Endothelial cell of umbilical vein (primary cell): ENCODE results near the gene SLCO2A1. TPM values are rescaled to one million over a fixed set of nuclear protein-coding genes. Genes with fewer than 3 reads are reported as not detected.

Experiments
- BruUV-seq: library from RNA; stranded (reverse); fragments of 400-500 nt; replicated peaks from 2 replicates; lab custom pipeline; 2021; lab: Mats Ljungman, UMichigan
- CTCF ChIA-PET: fragments of 300-600, 350-600 bp; sonication (Branson Sonifier 250); formaldehyde crosslinking; loops from one replicate; lab custom pipeline; 2021; ENCODE audit warnings: antibody characterized with exemption, inconsistent platforms; lab: Charles Lee
- POLR2A ChIA-PET: fragments of 300-600, 350-600 bp; sonication (Branson Sonifier 250); formaldehyde crosslinking; loops from one replicate; lab custom pipeline; 2021; ENCODE audit warnings: antibody characterized with exemption, inconsistent platforms; lab: Charles Lee
- DNase-seq: peaks from one replicate; pipeline ENCODE4 v3.0.0-alpha.2; 2011; ENCODE audit warnings: low read depth, low spot score
- FAIRE-seq: peaks from 2 replicates; lab custom pipeline; 2011; peaks lifted over from hg19 to GRCh38; lab: Jason Lieb, UNC
- H2AFZ ChIP-seq: 2 replicates; pipeline ENCODE4 v1.6.0; 2012; ENCODE audit warnings: low read depth, low read length, control low read depth, inconsistent platforms
- H3K27ac ChIP-seq: 2 replicates; pipeline ENCODE4 v1.5.1; 2011; ENCODE audit warnings: low read depth, mild to moderate bottlenecking, control low read depth, low read length, moderate library complexity; ENCODE audit not compliant: insufficient read depth
- H3K27me3 ChIP-seq, 2 experiments: 2 replicates each; pipeline versions ENCODE4 v1.6.0 to v1.6.1; 2011; ENCODE audit warnings: low read length in 2 of 2, mixed read lengths in 1 of 2; ENCODE audit not compliant: control insufficient read depth in 2 of 2, insufficient read depth in 2 of 2
- H3K36me3 ChIP-seq, 2 experiments: 2 replicates in 1 of 2; 3 replicates in 1 of 2; pipeline ENCODE4 v1.5.1; 2011; ENCODE audit warnings: low read length in 2 of 2, mild to moderate bottlenecking in 1 of 2, moderate library complexity in 1 of 2; ENCODE audit not compliant: control insufficient read depth in 2 of 2, insufficient read depth in 2 of 2; ENCODE audit errors: extremely low read depth in 1 of 2
- H3K4me1 ChIP-seq: 3 replicates; pipeline ENCODE4 v1.5.1; 2011; ENCODE audit warnings: mild to moderate bottlenecking, low read length; ENCODE audit not compliant: control insufficient read depth, insufficient read depth; ENCODE audit errors: extremely low read depth
- H3K4me2 ChIP-seq: 2 replicates; pipeline ENCODE4 v1.6.1; 2011; ENCODE audit warnings: low read length, control low read depth, mixed read lengths; ENCODE audit not compliant: insufficient read depth
- H3K4me3 ChIP-seq, 3 experiments: fragments of 200-600 bp in 1 of 3; sonication (generic), shearing (Covaris generic) in 1 of 3; replicated peaks in 1 of 3; 2 replicates each; pipeline ENCODE4 v1.5.1; 2011 to 2016; ENCODE audit warnings: control low read depth in 3 of 3, low read length in 3 of 3, mild to moderate bottlenecking in 2 of 3, inconsistent platforms in 1 of 3, low read depth in 1 of 3, moderate library complexity in 1 of 3; ENCODE audit not compliant: insufficient read depth in 1 of 3
- H3K79me2 ChIP-seq: 2 replicates; pipeline ENCODE4 v1.6.0; 2012; ENCODE audit warnings: low read length, inconsistent platforms; ENCODE audit not compliant: control insufficient read depth, insufficient read depth
- H3K9ac ChIP-seq: replicated peaks from 2 replicates; pipeline ENCODE3; 2011; ENCODE audit warnings: low read length, control low read depth; ENCODE audit not compliant: insufficient read depth; ENCODE audit errors: extremely low read depth
- H3K9me1 ChIP-seq: replicated peaks from 3 replicates; pipeline ENCODE4 v1.6.0; 2011; ENCODE audit warnings: mild to moderate bottlenecking, low read length; ENCODE audit not compliant: control insufficient read depth, insufficient read depth; ENCODE audit errors: extremely low read depth
- H3K9me3 ChIP-seq: replicated peaks from 2 replicates; pipeline ENCODE4 v1.5.1; 2012; ENCODE audit warnings: low read length, inconsistent platforms; ENCODE audit not compliant: control insufficient read depth, insufficient read depth
- H4K20me1 ChIP-seq: replicated peaks from 2 replicates; pipeline ENCODE3; 2011; ENCODE audit warnings: mild to moderate bottlenecking, low read length; ENCODE audit not compliant: control insufficient read depth, insufficient read depth; ENCODE audit errors: extremely low read depth
- CTCF ChIP-seq, 2 donors: IDR thresholded peaks; 1 replicate in 1 of 2; 2 replicates in 1 of 2; pipeline ENCODE4 v1.5.1; 2011; ENCODE audit warnings: low read length in 2 of 2, mild to moderate bottlenecking in 2 of 2, moderate library complexity in 2 of 2, control low read depth in 1 of 2, inconsistent platforms in 1 of 2, low read depth in 1 of 2; ENCODE audit not compliant: insufficient read depth in 1 of 2; ENCODE audit errors: extremely low read depth in 1 of 2
- EZH2 ChIP-seq: IDR thresholded peaks from 2 replicates; pipeline ENCODE4 v1.6.1; 2012; ENCODE audit warnings: borderline replicate concordance, low read depth, mild to moderate bottlenecking, moderate library complexity, low read length, inconsistent platforms; ENCODE audit not compliant: severe bottlenecking
- FOS ChIP-seq: IDR thresholded peaks from 2 replicates; pipeline ENCODE4 v1.6.1; 2011; ENCODE audit warnings: mild to moderate bottlenecking, low read length, moderate library complexity, borderline replicate concordance; ENCODE audit not compliant: insufficient read depth
- GATA2 ChIP-seq: IDR thresholded peaks from 2 replicates; pipeline ENCODE4 v1.7.0; 2011; ENCODE audit warnings: low read depth, mild to moderate bottlenecking, moderate library complexity, mixed read lengths, low read length; ENCODE audit not compliant: insufficient read length, insufficient read depth
- JUN ChIP-seq: IDR thresholded peaks from 2 replicates; pipeline ENCODE4 v1.6.1; 2011; ENCODE audit warnings: borderline replicate concordance, low read depth; ENCODE audit not compliant: insufficient read length, insufficient read depth
- MAX ChIP-seq: IDR thresholded peaks from 2 replicates; pipeline ENCODE4 v1.6.1; 2011; ENCODE audit not compliant: insufficient read depth, insufficient read length
- MYC ChIP-seq: IDR thresholded peaks from one replicate; pipeline ENCODE4 v1.6.1; 2011; ENCODE audit warnings: mild to moderate bottlenecking, low read depth, low read length
- POLR2A ChIP-seq: IDR thresholded peaks from 2 replicates; pipeline ENCODE4 v1.6.1; 2012; ENCODE audit warnings: low read depth, mild to moderate bottlenecking, control low read depth, low read length
- POLR2AphosphoS5 ChIP-seq: IDR thresholded peaks from 2 replicates; pipeline ENCODE4 v1.6.1; 2012; ENCODE audit warnings: low read depth, mild to moderate bottlenecking, control low read depth, low read length, moderate library complexity; ENCODE audit not compliant: insufficient read depth
- dilution Hi-C: fragments of 300-500 bp; cut with MboI; formaldehyde crosslinking; loops from one replicate; pipeline ENCODE4 v1.15.0; 2019; ENCODE audit warnings: low sequenced_read_pairs; ENCODE audit not compliant: extremely low pct_ligation_motif_present
- intact Hi-C: fragments of 100-400 bp; cut with micrococcal nuclease; formaldehyde crosslinking; loops from one replicate; pipeline ENCODE4 v1.10.0; 2022
- polyA plus RNA-seq, 4 experiments: library from polyadenylated mRNA; depleted of rRNA in 3 of 4; stranded (reverse) in 3 of 4; unstranded in 1 of 4; fragments of >200 nt; gene quantifications; 2 replicates each; pipeline versions ENCODE4 v1.2.1 to v1.2.3, GENCODE V29; 2011 to 2012; ENCODE audit warnings: missing spikeins in 1 of 4
- total RNA-seq: library from RNA; stranded (reverse); gene quantifications from 2 replicates; pipeline ENCODE4 v1.2.3, GENCODE V29; 2021

SLCO2A1 gene
- total and polyA plus RNA-seq, 2 donors (not counting 3 experiments of a cell fraction or from before 2014, with no cell fraction given), result 1.4 to 11.9 TPM

GRCh38 chr3:134038071-134038491 lies 8.4 kb upstream of the SLCO2A1 start:
- H4K20me1 ChIP-seq, result no peaks in the 10 kb centered on the region
- no peaks in the 10 kb centered on the region for H3K9me3 ChIP-seq
- H3K4me2 ChIP-seq, result no peak overlapping the region
- no peaks in the 10 kb centered on the region for H3K36me3 ChIP-seq
- H3K9me1 ChIP-seq, result no peaks in the 10 kb centered on the region
- BruUV-seq, result no TSS peak
- H3K27me3 ChIP-seq, result no peaks in the 10 kb centered on the region
- H3K79me2 ChIP-seq, result no peaks in the 10 kb centered on the region
- POLR2A ChIA-PET, result no interaction called here
- no peak overlapping the region for H3K9ac ChIP-seq
- no peak overlapping the region for H2AFZ ChIP-seq
- CTCF ChIA-PET, result no interaction called here
- H3K4me3 ChIP-seq, result no peak overlapping the region
- DNase-seq (no peak), FAIRE-seq (no peak)
- TF ChIP-seq POLR2A (no peak), MAX (no peak), EZH2 (no peak), GATA2 (no peak), CTCF (IDR thresholded peaks at IDR 0.05; ENCODE audit: extremely low read depth in 1 of 2, insufficient read depth in 1 of 2, low read depth in 1 of 2, low read length in 2 of 2) (no peak), MYC (no peak), POLR2AphosphoS5 (no peak), FOS (no peak), JUN (no peak)
- no peak overlapping the region for H3K27ac ChIP-seq
- intact Hi-C loops (loop anchor here (2.0 kb wide), 1 partner anchor 99 kb away; no protein-coding TSS in a partner anchor), dilution Hi-C loops (no loop called here)
- no peaks in the 10 kb centered on the region for H3K4me1 ChIP-seq
